Mammary epithelial cell (primary cell): ENCODE data around the gene CNTN5.

Experiments
- EZH2 ChIP-seq: IDR thresholded peaks from 2 replicates; pipeline ENCODE4 v1.6.1; 2012; ENCODE audit warnings: low read length, inconsistent platforms, borderline replicate concordance
- TF ChIP-seq, protein P1 (sequence below), 2 donors: IDR thresholded peaks in 1 of 2; conservative IDR thresholded peaks in 1 of 2; 2 replicates each; pipeline ENCODE4 v1.5.1; 2011 to 2012; ENCODE audit warnings: inconsistent platforms in 2 of 2, low read length in 2 of 2, mild to moderate bottlenecking in 2 of 2, control low read depth in 1 of 2, low read depth in 1 of 2; ENCODE audit not compliant: insufficient read depth in 1 of 2; ENCODE audit errors: extremely low read depth in 1 of 2

- no peak for TF ChIP-seq EZH2
- TF ChIP-seq, protein P1, sequence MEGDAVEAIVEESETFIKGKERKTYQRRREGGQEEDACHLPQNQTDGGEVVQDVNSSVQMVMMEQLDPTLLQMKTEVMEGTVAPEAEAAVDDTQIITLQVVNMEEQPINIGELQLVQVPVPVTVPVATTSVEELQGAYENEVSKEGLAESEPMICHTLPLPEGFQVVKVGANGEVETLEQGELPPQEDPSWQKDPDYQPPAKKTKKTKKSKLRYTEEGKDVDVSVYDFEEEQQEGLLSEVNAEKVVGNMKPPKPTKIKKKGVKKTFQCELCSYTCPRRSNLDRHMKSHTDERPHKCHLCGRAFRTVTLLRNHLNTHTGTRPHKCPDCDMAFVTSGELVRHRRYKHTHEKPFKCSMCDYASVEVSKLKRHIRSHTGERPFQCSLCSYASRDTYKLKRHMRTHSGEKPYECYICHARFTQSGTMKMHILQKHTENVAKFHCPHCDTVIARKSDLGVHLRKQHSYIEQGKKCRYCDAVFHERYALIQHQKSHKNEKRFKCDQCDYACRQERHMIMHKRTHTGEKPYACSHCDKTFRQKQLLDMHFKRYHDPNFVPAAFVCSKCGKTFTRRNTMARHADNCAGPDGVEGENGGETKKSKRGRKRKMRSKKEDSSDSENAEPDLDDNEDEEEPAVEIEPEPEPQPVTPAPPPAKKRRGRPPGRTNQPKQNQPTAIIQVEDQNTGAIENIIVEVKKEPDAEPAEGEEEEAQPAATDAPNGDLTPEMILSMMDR (conservative IDR thresholded peaks at IDR 0.05 in 1 of 2, IDR thresholded peaks at IDR 0.05 in 1 of 2; ENCODE audit: extremely low read depth in 1 of 2, insufficient read depth in 1 of 2, low read depth in 1 of 2, low read length in 2 of 2), result no peak
Observed at GRCh38 chr11:100185588-100185987, 1164.8 kb downstream of the CNTN5 start.
